GM23338 (cell line): ENCODE measurements around the gene ADCYAP1.

Source experiments
- STAT1 ChIP-seq: IDR thresholded peaks from one replicate; pipeline ENCODE4 v1.6.1; 2016; ENCODE audit warnings: antibody characterized with exemption; ENCODE audit not compliant: unreplicated experiment
- ZNF114 ChIP-seq: fragments of 250-450 bp; sonication (Bioruptor Pico); IDR thresholded peaks from 2 replicates; pipeline ENCODE4 v1.5.0; 2020; ENCODE audit warnings: mild to moderate bottlenecking, moderate library complexity
- TF ChIP-seq, protein P1 (sequence below), 2 experiments: fragments of 200-600 bp in 1 of 2; sonication (generic) in 1 of 2; conservative IDR thresholded peaks; 2 replicates each; pipeline versions ENCODE4 v1.5.1 to v1.6.1; 2016 to 2017; ENCODE audit warnings: antibody characterized with exemption in 2 of 2, low read depth in 2 of 2, mild to moderate bottlenecking in 2 of 2, moderate library complexity in 1 of 2
- TF ChIP-seq, protein P2 (sequence below): IDR thresholded peaks from 2 replicates; pipeline ENCODE4 v1.6.1; 2016; ENCODE audit warnings: antibody characterized with exemption
- TF ChIP-seq, protein P3 (sequence below): IDR thresholded peaks from one replicate; pipeline ENCODE4 v1.6.1; 2018; ENCODE audit warnings: antibody characterized with exemption; ENCODE audit not compliant: unreplicated experiment

GRCh38 chr18:936941-937340, 32.3 kb downstream of the ADCYAP1 start:
- TF ChIP-seq STAT1: no peak
- TF ChIP-seq, protein P1, sequence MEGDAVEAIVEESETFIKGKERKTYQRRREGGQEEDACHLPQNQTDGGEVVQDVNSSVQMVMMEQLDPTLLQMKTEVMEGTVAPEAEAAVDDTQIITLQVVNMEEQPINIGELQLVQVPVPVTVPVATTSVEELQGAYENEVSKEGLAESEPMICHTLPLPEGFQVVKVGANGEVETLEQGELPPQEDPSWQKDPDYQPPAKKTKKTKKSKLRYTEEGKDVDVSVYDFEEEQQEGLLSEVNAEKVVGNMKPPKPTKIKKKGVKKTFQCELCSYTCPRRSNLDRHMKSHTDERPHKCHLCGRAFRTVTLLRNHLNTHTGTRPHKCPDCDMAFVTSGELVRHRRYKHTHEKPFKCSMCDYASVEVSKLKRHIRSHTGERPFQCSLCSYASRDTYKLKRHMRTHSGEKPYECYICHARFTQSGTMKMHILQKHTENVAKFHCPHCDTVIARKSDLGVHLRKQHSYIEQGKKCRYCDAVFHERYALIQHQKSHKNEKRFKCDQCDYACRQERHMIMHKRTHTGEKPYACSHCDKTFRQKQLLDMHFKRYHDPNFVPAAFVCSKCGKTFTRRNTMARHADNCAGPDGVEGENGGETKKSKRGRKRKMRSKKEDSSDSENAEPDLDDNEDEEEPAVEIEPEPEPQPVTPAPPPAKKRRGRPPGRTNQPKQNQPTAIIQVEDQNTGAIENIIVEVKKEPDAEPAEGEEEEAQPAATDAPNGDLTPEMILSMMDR (conservative IDR thresholded peaks at IDR 0.05; ENCODE audit: low read depth in 2 of 2): no peak
- TF ChIP-seq, protein P2, sequence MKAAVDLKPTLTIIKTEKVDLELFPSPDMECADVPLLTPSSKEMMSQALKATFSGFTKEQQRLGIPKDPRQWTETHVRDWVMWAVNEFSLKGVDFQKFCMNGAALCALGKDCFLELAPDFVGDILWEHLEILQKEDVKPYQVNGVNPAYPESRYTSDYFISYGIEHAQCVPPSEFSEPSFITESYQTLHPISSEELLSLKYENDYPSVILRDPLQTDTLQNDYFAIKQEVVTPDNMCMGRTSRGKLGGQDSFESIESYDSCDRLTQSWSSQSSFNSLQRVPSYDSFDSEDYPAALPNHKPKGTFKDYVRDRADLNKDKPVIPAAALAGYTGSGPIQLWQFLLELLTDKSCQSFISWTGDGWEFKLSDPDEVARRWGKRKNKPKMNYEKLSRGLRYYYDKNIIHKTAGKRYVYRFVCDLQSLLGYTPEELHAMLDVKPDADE: no peak
- TF ChIP-seq ZNF114 (CRISPR knock-in tag): no peak
- TF ChIP-seq, protein P3, sequence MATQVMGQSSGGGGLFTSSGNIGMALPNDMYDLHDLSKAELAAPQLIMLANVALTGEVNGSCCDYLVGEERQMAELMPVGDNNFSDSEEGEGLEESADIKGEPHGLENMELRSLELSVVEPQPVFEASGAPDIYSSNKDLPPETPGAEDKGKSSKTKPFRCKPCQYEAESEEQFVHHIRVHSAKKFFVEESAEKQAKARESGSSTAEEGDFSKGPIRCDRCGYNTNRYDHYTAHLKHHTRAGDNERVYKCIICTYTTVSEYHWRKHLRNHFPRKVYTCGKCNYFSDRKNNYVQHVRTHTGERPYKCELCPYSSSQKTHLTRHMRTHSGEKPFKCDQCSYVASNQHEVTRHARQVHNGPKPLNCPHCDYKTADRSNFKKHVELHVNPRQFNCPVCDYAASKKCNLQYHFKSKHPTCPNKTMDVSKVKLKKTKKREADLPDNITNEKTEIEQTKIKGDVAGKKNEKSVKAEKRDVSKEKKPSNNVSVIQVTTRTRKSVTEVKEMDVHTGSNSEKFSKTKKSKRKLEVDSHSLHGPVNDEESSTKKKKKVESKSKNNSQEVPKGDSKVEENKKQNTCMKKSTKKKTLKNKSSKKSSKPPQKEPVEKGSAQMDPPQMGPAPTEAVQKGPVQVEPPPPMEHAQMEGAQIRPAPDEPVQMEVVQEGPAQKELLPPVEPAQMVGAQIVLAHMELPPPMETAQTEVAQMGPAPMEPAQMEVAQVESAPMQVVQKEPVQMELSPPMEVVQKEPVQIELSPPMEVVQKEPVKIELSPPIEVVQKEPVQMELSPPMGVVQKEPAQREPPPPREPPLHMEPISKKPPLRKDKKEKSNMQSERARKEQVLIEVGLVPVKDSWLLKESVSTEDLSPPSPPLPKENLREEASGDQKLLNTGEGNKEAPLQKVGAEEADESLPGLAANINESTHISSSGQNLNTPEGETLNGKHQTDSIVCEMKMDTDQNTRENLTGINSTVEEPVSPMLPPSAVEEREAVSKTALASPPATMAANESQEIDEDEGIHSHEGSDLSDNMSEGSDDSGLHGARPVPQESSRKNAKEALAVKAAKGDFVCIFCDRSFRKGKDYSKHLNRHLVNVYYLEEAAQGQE: no peak
